Measurements from ENCODE around the gene FHOD3. TPM values are rescaled to one million over a fixed set of nuclear protein-coding genes. Genes with fewer than 3 reads are reported as not detected.

FHOD3 gene
- total RNA-seq, 2 experiments from 2014 or later: not detected

Other genes starting within 250 kb of the FHOD3 start
- 10 to 100 TPM; 30.0 to 32.5 TPM for gene RPRD1A, start 230.2 kb upstream of the FHOD3 start, total RNA-seq
- gene SLC39A6, start 168.4 kb upstream of the FHOD3 start, total RNA-seq: 10 to 100 TPM; 30.9 to 31.2 TPM
- 10 to 100 TPM; 93.4 to 98.2 TPM for gene ELP2, start 167.8 kb upstream of the FHOD3 start, total RNA-seq
- under 1 TPM; 0.14 to 0.16 TPM for gene MOCOS, start 110.2 kb upstream of the FHOD3 start, total RNA-seq